ENCODE measurements around the gene WDR86.

The WDR86 gene

DNA sequence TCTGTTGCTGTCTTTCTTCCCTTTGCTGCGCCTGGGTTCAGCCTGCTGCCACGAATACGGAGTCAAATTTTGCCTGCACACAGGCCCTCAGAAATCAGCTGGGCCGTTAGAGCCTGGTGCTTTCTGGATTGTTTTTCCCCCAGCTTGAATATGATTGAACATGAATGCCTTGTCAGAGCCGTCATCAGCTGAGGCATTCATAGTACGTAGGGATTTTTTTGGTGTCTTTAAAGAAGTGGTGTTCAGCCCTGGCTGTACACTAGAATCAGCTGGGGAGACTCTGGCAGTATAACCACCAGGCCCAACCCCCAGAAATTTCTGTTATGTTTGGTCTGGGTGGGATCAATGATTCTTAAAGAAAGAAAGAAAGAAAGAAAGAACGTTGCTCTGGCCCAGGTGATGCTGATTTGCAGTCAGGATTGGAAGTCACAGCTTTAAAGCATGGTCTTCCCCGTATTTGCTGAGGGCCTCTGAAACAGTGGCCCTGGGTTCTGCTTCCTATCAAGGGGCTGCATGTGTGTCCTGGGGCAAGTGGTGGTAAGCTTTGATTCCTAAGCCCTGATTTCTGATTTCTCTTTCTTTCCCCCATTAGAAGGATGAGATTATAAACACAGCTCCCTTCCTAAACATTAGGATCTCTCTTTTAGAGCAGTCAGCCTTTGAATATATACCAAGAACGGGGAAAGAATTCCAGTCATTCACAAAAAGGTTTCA lies 43.5 kb downstream of the WDR86 start:
- H3K4me3 ChIP-seq (ENCODE audit: low read depth, low read length) = no peak overlapping the region
- in situ Hi-C loops (cut with HindIII; ENCODE audit: low sequenced_read_pairs) = loop anchor here (5.0 to 25.0 kb wide), 2 partner anchors 81 to 371 kb away; no protein-coding TSS in a partner anchor
- DNase-seq (ENCODE audit: low read depth) = no peak
- TF ChIP-seq, protein P1, sequence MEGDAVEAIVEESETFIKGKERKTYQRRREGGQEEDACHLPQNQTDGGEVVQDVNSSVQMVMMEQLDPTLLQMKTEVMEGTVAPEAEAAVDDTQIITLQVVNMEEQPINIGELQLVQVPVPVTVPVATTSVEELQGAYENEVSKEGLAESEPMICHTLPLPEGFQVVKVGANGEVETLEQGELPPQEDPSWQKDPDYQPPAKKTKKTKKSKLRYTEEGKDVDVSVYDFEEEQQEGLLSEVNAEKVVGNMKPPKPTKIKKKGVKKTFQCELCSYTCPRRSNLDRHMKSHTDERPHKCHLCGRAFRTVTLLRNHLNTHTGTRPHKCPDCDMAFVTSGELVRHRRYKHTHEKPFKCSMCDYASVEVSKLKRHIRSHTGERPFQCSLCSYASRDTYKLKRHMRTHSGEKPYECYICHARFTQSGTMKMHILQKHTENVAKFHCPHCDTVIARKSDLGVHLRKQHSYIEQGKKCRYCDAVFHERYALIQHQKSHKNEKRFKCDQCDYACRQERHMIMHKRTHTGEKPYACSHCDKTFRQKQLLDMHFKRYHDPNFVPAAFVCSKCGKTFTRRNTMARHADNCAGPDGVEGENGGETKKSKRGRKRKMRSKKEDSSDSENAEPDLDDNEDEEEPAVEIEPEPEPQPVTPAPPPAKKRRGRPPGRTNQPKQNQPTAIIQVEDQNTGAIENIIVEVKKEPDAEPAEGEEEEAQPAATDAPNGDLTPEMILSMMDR (IDR thresholded peaks at IDR 0.05; ENCODE audit: low read depth, low read length, missing control alignments) = no peak

DNA sequence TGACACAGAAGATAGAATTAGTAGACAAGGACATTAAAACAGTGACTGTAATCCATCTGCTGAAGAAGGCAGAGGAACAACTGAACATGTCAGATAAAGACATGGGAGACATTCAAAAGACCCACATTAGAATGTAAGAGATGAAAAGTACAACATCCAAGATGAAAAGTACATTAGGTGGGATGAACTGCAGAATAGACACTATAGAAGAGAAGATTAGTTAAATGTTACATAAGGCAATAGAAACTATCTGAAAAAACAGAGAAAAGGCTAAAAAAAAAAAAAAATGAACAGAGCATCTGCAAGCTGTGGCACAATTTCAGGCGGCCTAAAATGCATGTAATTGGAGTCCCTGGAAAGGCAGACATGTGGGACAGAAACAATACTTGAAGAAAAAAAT lies 46.7 kb downstream of the WDR86 start:
- TF ChIP-seq, protein P1 (IDR thresholded peaks at IDR 0.05; ENCODE audit: low read depth, low read length, missing control alignments) = no peak
- in situ Hi-C loops (cut with HindIII; ENCODE audit: low sequenced_read_pairs) = loop anchor here (5.0 to 25.0 kb wide), 2 partner anchors 51 to 374 kb away; no protein-coding TSS in a partner anchor
- no peak for DNase-seq (ENCODE audit: low read depth)
- H3K4me3 ChIP-seq (ENCODE audit: low read depth, low read length) = no peak overlapping the region

DNA sequence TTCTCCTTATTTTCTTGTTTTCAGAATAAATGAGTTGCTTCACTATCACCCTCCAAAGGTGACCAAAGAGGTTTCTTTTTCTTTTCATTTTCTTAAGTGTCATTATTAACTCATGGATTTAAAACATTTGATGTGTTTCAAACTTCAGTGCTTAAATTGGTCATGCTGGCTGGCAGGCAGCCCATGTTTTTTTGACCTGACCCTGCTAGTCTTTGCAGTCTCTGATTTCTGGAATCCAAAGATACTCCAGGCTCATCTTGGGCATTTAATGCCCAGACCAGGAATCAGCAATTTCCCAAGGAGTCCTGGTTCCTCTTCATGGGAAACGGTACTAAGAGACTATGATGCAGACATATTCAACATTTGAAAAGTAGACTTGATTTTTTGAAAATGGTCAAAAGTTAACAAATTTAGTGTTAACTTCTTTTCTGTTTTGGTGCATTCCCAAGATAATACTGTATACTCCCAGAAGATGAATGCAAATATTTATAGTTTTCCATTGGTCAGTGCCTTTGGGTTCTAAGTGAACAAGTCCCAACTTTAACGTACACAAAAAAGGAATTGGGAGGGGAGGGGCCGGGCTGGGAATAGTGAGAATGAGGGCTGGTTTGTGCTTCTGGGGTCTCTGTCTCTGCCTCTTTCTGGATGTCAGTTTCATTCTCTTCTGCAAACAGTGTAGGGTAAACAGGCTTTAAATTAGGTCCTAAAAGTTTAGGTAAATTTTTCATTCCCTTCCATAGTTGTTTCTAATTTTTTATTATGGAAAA lies 48.5 kb downstream of the WDR86 start:
- no peak for DNase-seq (ENCODE audit: low read depth)
- TF ChIP-seq, protein P1 (IDR thresholded peaks at IDR 0.05; ENCODE audit: low read depth, low read length, missing control alignments) = no peak
- in situ Hi-C loops (cut with HindIII; ENCODE audit: low sequenced_read_pairs) = loop anchor here (5.0 to 25.0 kb wide), 2 partner anchors 49 to 376 kb away; no protein-coding TSS in a partner anchor
- no peak overlapping the region for H3K4me3 ChIP-seq (ENCODE audit: low read depth, low read length)

DNA sequence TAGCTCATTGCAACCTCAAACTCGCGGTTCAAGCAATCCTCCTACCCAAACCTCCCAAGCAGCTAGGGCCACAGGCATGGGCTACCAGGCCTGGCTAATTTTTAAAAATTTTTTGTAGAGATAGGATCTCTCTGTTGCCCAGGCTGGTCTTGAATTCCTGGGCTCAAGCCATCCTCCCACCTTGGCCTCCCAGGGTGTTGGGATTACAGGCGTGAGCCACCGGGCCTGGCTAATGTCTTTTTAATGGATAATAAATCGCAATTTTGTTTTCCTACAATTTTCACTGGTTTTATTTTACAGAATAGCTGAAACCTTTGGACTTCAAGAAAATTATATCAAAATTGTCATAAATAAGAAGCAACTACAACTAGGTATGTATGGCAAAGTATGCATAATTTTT lies 57.3 kb downstream of the WDR86 start:
- no peak overlapping the region for H3K4me3 ChIP-seq (ENCODE audit: low read depth, low read length)
- no peak for DNase-seq (ENCODE audit: low read depth)
- TF ChIP-seq, protein P1 (IDR thresholded peaks at IDR 0.05; ENCODE audit: low read depth, low read length, missing control alignments) = no peak
- in situ Hi-C loops (cut with HindIII; ENCODE audit: low sequenced_read_pairs) = loop anchor here (25.0 kb wide), 1 partner anchor 385 kb away; no protein-coding TSS in a partner anchor

DNA sequence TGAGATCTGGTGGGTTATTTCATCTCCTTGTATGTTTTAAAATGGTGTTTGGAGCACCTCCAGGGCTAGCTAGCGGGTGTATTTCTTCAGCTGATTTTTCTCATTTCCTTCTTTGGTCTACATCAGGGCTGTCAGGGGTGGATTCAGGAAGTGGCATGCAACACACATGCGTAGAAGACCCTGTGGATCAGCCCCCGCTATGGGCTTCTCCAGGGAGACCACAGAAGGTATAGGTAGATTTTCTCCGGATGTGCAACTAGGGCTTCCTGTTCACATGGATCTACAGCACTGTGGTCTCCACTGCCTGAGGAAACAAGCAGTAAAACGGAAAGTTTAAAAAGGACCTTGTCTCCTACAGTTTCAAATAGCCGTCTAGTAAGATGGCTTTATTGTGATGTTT lies 57.9 kb downstream of the WDR86 start:
- TF ChIP-seq, protein P1 (IDR thresholded peaks at IDR 0.05; ENCODE audit: low read depth, low read length, missing control alignments) = no peak
- DNase-seq (ENCODE audit: low read depth) = no peak
- in situ Hi-C loops (cut with HindIII; ENCODE audit: low sequenced_read_pairs) = loop anchor here (25.0 kb wide), 1 partner anchor 385 kb away; no protein-coding TSS in a partner anchor
- no peak overlapping the region for H3K4me3 ChIP-seq (ENCODE audit: low read depth, low read length)

DNA sequence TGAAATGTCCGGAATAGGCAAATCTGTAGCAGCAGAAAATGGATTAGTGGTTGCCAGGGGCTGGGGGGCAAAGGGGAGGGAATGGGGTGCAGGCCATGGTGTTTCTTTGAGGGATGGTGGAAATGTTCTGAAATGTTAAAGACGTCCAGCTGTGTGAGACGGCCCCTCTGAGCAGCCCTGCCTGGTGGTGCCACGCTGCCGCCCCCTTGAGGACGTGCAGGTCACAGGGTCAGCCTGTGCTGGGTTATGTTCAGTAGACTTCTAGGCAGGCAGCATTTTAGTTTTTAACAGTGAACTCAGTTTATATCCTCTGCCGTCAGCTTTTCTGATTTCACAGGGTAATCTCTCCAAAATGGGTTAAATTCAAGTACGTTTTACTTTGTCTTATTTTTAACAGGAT lies 58.8 kb downstream of the WDR86 start:
- H3K4me3 ChIP-seq (ENCODE audit: low read depth, low read length) = no peak overlapping the region
- TF ChIP-seq, protein P1 (IDR thresholded peaks at IDR 0.05; ENCODE audit: low read depth, low read length, missing control alignments) = no peak
- in situ Hi-C loops (cut with HindIII; ENCODE audit: low sequenced_read_pairs) = loop anchor here (25.0 kb wide), 1 partner anchor 386 kb away; no protein-coding TSS in a partner anchor
- no peak for DNase-seq (ENCODE audit: low read depth)

Measured in astrocyte of the cerebellum (primary cell).